Activated CD8-positive, alpha-beta memory T cell treated with anti-CD3 and anti-CD28 coated beads, Interleukin-2, amount 50 U/mL, for 4 hours (primary cell): ENCODE results near the gene PIP5K1C.

Source experiments
- DNase-seq: peaks from one replicate; pipeline ENCODE4 v3.0.0-alpha.2; 2020

PIP5K1C gene

GRCh38 chr19:3700242-3701032 is at the start of gene PIP5K1C:
Gene PIP5K1C (minus strand): TSS chr19:3700468. CDS start chr19:3700390, 78 bp downstream.
- peak; percentile 95 for DNase-seq

- DNase-seq = no peak
Observed at GRCh38 chr19:3748965-3749364, 48.7 kb upstream of the PIP5K1C start.

GRCh38 chr19:3746371-3747056 is 46.2 kb upstream of the PIP5K1C start:
- no peak for DNase-seq

GRCh38 chr19:3745363-3746045 is 45.2 kb upstream of the PIP5K1C start:
- DNase-seq = no peak

- no peak for DNase-seq
Observed at GRCh38 chr19:3743486-3743885, 43.2 kb upstream of the PIP5K1C start.

GRCh38 chr19:3740431-3740830 is 40.2 kb upstream of the PIP5K1C start:
- no peak for DNase-seq

GRCh38 chr19:3738477-3739220 is 38.4 kb upstream of the PIP5K1C start:
- no peak for DNase-seq

- no peak for DNase-seq
Observed at GRCh38 chr19:3737487-3738205, 37.4 kb upstream of the PIP5K1C start.

GRCh38 chr19:3736106-3736724 is 35.9 kb upstream of the PIP5K1C start:
- DNase-seq = no peak

GRCh38 chr19:3734310-3734600 is 34.0 kb upstream of the PIP5K1C start:
- no peak for DNase-seq

- DNase-seq = no peak
Observed at GRCh38 chr19:3733549-3734309, 33.5 kb upstream of the PIP5K1C start.

- no peak for DNase-seq
Observed at GRCh38 chr19:3732108-3732507, 31.8 kb upstream of the PIP5K1C start.

- no peak for DNase-seq
Observed at GRCh38 chr19:3730457-3730958, 30.2 kb upstream of the PIP5K1C start.

GRCh38 chr19:3725640-3726310 is 25.5 kb upstream of the PIP5K1C start:
- no peak for DNase-seq

- no peak for DNase-seq
Observed at GRCh38 chr19:3725121-3725520, 24.9 kb upstream of the PIP5K1C start.

GRCh38 chr19:3723883-3724282 is 23.6 kb upstream of the PIP5K1C start:
- no peak for DNase-seq

- DNase-seq = no peak
Observed at GRCh38 chr19:3723110-3723488, 22.8 kb upstream of the PIP5K1C start.

- no peak for DNase-seq
Observed at GRCh38 chr19:3722443-3723109, 22.3 kb upstream of the PIP5K1C start.

- DNase-seq = no peak
Observed at GRCh38 chr19:3721887-3722442, 21.7 kb upstream of the PIP5K1C start.
